DMS153 treated with DMSO at 0.1 percent for 48 hours (cell line): ENCODE results near the gene LRRC56.
"Not testable (repeated sequence)": the region's sequence is repeated elsewhere in the genome, so short reads cannot be mapped to it uniquely, and the experiment has no call there.

Source experiments
- DNase-seq: peaks from one replicate; lab custom pipeline; 2025; ENCODE audit not compliant: unreplicated experiment; lab: John Stamatoyannopoulos, UW

LRRC56 gene

GRCh38 chr11:501001-501682 lies 36.2 kb upstream of the LRRC56 start:
- no peak for DNase-seq

GRCh38 chr11:501683-502287 lies 35.5 kb upstream of the LRRC56 start:
- DNase-seq: no peak

- DNase-seq: no peak
Measured at GRCh38 chr11:502288-503178, 34.8 kb upstream of the LRRC56 start.

- DNase-seq: no peak
Measured at GRCh38 chr11:503179-503981, 33.9 kb upstream of the LRRC56 start.

GRCh38 chr11:504053-504993 lies 33.0 kb upstream of the LRRC56 start:
- no peak for DNase-seq

- DNase-seq: no peak
Measured at GRCh38 chr11:504994-505344, 32.4 kb upstream of the LRRC56 start.

- peak; percentile 85 for DNase-seq
Measured at GRCh38 chr11:506238-506994, 30.9 kb upstream of the LRRC56 start.

- peak; percentile 80 for DNase-seq
Measured at GRCh38 chr11:506995-507726, 30.2 kb upstream of the LRRC56 start, which contains the start of gene RNH1. Gene RNH1 (minus strand): TSS chr11:507242. CDS start chr11:502162, 5,080 bp downstream.

- no peak for DNase-seq
Measured at GRCh38 chr11:507727-508515, 29.4 kb upstream of the LRRC56 start.

GRCh38 chr11:508956-509355 lies 28.4 kb upstream of the LRRC56 start:
- DNase-seq: no peak

- no peak for DNase-seq
Measured at GRCh38 chr11:512761-513595, 24.3 kb upstream of the LRRC56 start.

GRCh38 chr11:514606-515005 lies 22.7 kb upstream of the LRRC56 start:
- DNase-seq: no peak

GRCh38 chr11:515131-515530 lies 22.2 kb upstream of the LRRC56 start:
- no peak for DNase-seq

- no peak for DNase-seq
Measured at GRCh38 chr11:516400-516799, 20.9 kb upstream of the LRRC56 start.

- not testable (repeated sequence) for DNase-seq
Measured at GRCh38 chr11:516918-517685, 20.2 kb upstream of the LRRC56 start.
